Measurements from ENCODE around the gene SAMD8.

SAMD8 gene

GRCh38 chr10:75226656-75227055 is 115.2 kb downstream of the SAMD8 start:
- no peaks in the 10 kb centered on the region for H3K27me3 ChIP-seq (ENCODE audit: control insufficient read depth in 1 of 2, insufficient read depth in 2 of 2, low read length in 2 of 2)
- peaks cover 35 to 38% of the 10 kb centered on the region in 2 donors for H3K36me3 ChIP-seq (ENCODE audit: control insufficient read depth in 2 of 2, insufficient read depth in 2 of 2, low read length in 2 of 2)
- H3K4me3 ChIP-seq (ENCODE audit: low read length in 2 of 2), result no peak overlapping the region
- H3K9ac ChIP-seq (ENCODE audit: low read length in 2 of 2), result peak overlapping the region in 1 of 2 donors; percentile 13
- peak overlapping the region; percentile 58 for H3K27ac ChIP-seq (ENCODE audit: low read length)
- peaks cover 43% of the 10 kb centered on the region for H3K4me1 ChIP-seq (ENCODE audit: control insufficient read depth, insufficient read depth, low read length)
- no peaks in the 10 kb centered on the region for H3K9me3 ChIP-seq (ENCODE audit: control insufficient read depth in 2 of 2, low read length in 2 of 2)

DNA sequence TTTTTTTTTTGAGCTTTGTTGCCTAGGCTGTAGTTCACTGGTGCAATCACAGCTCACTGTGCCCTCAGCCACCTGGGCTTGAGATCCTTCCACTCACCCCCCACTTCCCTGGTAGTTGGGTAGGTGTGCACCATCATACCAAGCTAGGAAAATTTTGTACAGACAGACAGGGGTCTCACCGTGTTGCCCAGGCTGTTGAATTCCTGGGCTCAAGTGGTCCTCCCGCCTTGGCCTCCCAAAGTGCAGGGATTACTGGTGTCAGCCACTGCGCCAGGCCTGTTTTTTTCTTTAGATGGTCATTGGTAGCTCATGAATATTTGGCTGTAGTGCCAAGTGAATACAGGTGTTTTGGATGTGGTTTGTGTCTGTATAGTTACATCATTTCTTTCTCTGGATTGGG is 116.8 kb downstream of the SAMD8 start:
- no peaks in the 10 kb centered on the region for H3K9me3 ChIP-seq (ENCODE audit: control insufficient read depth in 2 of 2, low read length in 2 of 2)
- peaks cover 39% of the 10 kb centered on the region for H3K4me1 ChIP-seq (ENCODE audit: control insufficient read depth, insufficient read depth, low read length)
- H3K36me3 ChIP-seq (ENCODE audit: control insufficient read depth in 2 of 2, insufficient read depth in 2 of 2, low read length in 2 of 2), result peaks cover 26 to 37% of the 10 kb centered on the region in 2 donors
- no peak overlapping the region for H3K4me3 ChIP-seq (ENCODE audit: low read length in 2 of 2)
- H3K9ac ChIP-seq (ENCODE audit: low read length in 2 of 2), result no peak overlapping the region
- H3K27ac ChIP-seq (ENCODE audit: low read length), result no peak overlapping the region
- no peaks in the 10 kb centered on the region for H3K27me3 ChIP-seq (ENCODE audit: control insufficient read depth in 1 of 2, insufficient read depth in 2 of 2, low read length in 2 of 2)

GRCh38 chr10:75228834-75229233 is 117.4 kb downstream of the SAMD8 start:
- H3K9me3 ChIP-seq (ENCODE audit: control insufficient read depth in 2 of 2, low read length in 2 of 2), result no peaks in the 10 kb centered on the region
- H3K27ac ChIP-seq (ENCODE audit: low read length), result no peak overlapping the region
- H3K27me3 ChIP-seq (ENCODE audit: control insufficient read depth in 1 of 2, insufficient read depth in 2 of 2, low read length in 2 of 2), result no peaks in the 10 kb centered on the region
- H3K4me1 ChIP-seq (ENCODE audit: control insufficient read depth, insufficient read depth, low read length), result peaks cover 41% of the 10 kb centered on the region
- H3K9ac ChIP-seq (ENCODE audit: low read length in 2 of 2), result no peak overlapping the region
- peaks cover 20 to 32% of the 10 kb centered on the region in 2 donors for H3K36me3 ChIP-seq (ENCODE audit: control insufficient read depth in 2 of 2, insufficient read depth in 2 of 2, low read length in 2 of 2)
- H3K4me3 ChIP-seq (ENCODE audit: low read length in 2 of 2), result no peak overlapping the region

DNA sequence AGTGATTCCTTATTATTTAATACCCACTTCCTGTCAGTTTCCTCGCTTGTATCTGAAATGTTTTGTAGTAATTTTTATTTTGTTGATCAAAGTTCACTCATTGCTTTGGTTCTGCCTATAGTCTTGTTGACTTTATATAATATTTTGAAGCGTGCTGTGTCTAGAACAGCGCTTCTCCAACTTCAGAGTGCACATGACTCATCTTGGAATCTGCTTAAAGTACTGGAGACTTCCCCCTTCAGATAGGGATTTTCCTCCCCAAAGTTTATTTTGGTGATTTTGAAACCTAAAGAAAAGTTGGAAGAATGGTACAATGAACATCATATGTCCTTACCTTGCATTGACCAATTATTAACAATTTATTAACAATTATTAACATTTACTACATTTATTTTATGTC is 118.5 kb downstream of the SAMD8 start:
- Histone ChIP-seq H3K9me3 (ENCODE audit: control insufficient read depth in 2 of 2, low read length in 2 of 2) (no peaks in the 10 kb centered on the region), H3K4me1 (ENCODE audit: control insufficient read depth, insufficient read depth, low read length) (peaks cover 38% of the 10 kb centered on the region), H3K27ac (ENCODE audit: low read length) (no peak overlapping the region), H3K4me3 (ENCODE audit: low read length in 2 of 2) (no peak overlapping the region), H3K9ac (ENCODE audit: low read length in 2 of 2) (no peak overlapping the region), H3K36me3 (ENCODE audit: control insufficient read depth in 2 of 2, insufficient read depth in 2 of 2, low read length in 2 of 2) (peaks cover 16 to 25% of the 10 kb centered on the region in 2 donors), H3K27me3 (ENCODE audit: control insufficient read depth in 1 of 2, insufficient read depth in 2 of 2, low read length in 2 of 2) (no peaks in the 10 kb centered on the region)

GRCh38 chr10:75230600-75231038 is 119.2 kb downstream of the SAMD8 start:
- H3K36me3 ChIP-seq (ENCODE audit: control insufficient read depth in 2 of 2, insufficient read depth in 2 of 2, low read length in 2 of 2), result peaks cover 16 to 24% of the 10 kb centered on the region in 2 donors

More at GRCh38 chr10:75230600-75231038, 119.2 kb downstream of the SAMD8 start:
- Histone ChIP-seq H3K4me3 (ENCODE audit: low read length in 2 of 2) (no peak overlapping the region), H3K9me3 (ENCODE audit: control insufficient read depth in 2 of 2, low read length in 2 of 2) (no peaks in the 10 kb centered on the region), H3K27ac (ENCODE audit: low read length) (no peak overlapping the region), H3K27me3 (ENCODE audit: control insufficient read depth in 1 of 2, insufficient read depth in 2 of 2, low read length in 2 of 2) (no peaks in the 10 kb centered on the region), H3K9ac (ENCODE audit: low read length in 2 of 2) (no peak overlapping the region), H3K4me1 (ENCODE audit: control insufficient read depth, insufficient read depth, low read length) (peaks cover 38% of the 10 kb centered on the region)
